ENCODE measurements around the gene VSIG10L2.

The VSIG10L2 gene

DNA sequence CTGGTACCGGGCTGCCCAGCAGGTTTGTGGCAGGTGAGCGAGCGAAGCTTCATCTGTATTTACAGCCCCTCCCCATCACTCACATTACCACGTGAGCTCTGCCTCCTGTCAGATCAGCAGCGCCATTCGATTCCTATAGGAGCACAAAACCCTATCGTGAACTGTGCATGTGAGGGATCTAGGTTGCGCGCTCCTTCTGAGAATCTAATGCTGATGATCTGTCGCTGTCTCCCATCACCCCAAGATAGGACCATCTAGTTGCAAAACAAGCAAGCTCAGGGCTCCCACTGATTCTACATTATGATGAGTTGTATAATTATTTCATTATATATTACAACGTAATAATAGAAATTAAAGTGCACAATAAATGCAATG is 15.8 kb upstream of the VSIG10L2 start:
- DNase-seq = no peak

DNA sequence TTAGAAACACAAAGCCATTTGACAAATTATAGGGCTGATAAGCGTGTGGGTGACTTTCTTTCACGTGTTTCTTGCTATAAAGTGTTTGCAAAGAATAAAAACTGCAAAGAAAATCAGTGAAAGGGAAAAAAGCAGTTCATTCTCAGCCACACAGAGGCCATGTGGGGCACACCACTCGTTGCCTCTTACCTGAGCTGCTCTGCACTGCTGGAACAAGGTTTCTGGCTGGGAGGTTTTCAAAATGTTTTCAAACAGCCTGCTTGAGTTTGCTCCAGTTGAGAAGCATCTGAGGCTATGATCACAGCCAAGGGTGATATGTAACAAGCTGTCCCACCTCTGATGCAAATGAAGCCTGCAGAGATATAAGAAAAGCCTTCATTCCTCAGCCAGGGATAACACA is 14.7 kb upstream of the VSIG10L2 start:
- DNase-seq = no peak

DNA sequence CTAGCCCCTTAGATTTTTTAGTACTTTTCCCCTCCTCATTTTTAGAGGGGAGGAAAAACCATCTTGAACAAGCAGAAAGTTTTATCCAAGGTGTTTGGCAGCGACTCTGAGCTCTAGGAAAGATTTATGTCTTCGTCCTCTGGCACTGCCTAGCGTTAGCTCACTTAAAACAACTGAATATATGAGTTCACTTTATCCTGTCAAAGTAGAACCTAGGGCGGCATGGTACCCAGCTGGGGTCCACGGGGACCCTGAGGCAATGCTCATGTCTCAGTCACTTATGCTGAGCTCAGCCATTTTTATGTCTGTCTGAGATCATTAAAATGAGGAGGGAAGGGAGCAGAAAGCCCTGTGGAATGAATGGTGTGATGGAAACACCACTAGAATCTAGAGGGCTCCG is 14.2 kb upstream of the VSIG10L2 start:
- no peak for DNase-seq

DNA sequence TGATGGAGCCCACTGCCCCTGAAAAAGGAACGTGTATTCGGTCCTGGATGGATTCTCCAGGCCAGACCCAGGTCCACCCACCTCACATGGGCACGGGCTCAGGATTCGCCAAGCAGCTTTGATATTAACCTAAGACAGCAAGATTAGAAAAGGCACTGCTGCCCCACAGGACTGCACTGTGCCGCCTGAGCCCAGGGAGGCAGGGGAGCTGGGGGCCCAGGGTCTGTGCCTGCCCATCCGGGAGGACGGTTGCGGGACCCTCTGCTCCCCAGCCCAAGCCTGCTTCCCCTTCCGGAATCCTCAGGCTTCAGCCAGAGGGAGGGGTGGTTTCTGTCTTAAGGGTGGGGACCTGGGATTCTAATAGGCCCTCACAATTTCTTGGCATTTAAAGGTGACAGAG is 13.5 kb upstream of the VSIG10L2 start:
- DNase-seq = no peak

DNA sequence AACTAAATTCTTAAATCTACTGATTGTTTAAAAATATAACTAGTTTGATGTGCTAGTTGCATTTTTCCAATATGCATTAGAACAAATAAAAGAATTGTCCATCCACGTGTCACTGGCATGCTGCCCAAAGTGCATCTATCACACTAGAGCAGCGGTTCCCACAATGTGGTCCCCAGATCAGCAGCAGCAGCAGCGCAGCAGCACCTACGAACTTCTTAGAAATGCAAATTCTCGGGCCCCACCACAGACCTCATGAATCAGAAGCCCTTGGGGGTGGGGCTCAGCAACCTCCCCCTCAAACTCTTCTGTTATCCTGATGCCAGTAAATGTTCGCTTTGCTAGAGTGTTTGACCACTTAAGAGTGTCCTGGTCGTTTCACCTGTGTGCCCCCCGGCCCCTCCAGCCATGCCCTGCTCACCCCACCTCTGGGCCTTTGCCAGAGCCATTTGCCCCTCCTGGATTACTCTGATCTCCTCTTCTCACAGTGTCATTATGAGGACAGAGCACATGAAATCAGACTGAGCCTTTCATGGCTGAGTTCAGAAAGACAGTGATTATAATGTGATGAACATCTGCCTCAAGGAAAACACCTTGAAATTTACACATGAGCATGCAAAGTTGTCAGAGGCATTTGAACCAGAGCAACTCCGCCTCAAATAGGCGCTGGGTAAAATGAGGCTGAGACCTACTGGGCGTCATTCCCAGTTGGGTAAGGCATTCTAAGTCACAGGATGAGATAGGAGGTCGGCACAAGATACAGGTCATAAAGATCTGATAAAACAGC is 12.6 kb upstream of the VSIG10L2 start:
- DNase-seq = no peak

DNA sequence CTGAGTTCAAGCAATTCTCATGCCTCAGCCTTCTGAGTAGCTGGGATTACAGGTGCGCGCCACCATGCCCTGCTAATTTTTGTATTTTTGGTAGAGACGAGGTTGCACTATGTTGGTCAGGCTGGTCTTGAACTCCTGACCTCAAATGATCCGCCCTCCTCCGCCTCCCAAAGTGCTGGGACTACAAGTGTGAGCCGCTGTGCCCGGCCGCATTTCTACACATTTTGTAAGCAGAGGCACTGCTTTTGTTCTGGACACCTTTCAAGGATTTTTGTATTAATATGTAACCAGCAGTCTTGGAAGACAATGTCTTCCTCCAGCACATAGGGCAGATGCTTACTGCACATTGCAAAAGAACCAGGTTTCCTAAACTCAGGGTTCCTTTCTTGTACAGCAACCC is 11.4 kb upstream of the VSIG10L2 start:
- DNase-seq = no peak

DNA sequence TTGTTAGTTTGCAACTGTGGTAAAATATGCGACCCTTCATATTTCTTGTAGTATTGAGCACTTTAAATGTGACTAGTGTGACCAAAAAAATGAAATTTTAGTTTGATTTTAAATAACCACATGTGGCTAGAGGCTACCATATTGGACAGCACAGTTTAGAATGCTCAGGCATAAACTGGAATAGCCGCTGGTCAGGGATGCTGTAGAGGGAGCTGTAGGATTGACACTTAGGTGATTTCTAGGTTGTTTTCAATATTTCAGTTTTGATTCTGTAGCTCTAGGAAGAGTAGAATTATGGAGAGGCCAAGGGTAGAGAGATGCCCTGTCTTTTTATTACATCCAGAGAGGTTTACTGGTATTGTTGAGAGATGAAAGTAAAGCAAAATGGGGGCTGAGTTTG is 10.8 kb upstream of the VSIG10L2 start:
- DNase-seq = no peak

DNA sequence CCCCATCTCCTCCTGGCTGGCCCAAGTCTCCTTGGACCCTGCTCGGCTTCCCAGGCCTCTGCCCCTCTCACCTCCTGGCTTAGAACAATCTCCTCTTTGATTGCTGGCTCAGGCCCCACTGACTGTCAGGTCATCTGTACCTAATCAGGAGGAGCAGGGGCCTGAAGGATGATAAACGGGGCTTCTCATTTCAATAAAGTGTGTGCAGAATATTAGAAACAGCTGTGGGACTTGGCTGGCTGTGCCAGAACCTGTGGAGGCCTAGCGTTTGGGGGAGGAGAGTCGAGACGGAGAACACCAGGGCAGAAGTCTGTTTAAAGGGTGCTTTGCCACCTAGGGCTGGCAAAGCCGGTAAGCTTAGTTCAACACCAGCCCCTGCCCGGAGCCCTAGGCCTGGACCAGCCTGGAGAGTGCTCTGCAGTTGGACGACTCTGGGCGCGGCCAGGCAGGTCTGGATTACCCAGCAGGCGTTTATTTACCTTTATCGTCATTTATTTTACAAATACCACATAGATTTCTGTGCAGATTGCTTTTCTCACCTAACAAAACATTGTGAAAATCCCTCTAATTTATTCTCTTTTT is 10.1 kb upstream of the VSIG10L2 start:
- no peak for DNase-seq

DNA sequence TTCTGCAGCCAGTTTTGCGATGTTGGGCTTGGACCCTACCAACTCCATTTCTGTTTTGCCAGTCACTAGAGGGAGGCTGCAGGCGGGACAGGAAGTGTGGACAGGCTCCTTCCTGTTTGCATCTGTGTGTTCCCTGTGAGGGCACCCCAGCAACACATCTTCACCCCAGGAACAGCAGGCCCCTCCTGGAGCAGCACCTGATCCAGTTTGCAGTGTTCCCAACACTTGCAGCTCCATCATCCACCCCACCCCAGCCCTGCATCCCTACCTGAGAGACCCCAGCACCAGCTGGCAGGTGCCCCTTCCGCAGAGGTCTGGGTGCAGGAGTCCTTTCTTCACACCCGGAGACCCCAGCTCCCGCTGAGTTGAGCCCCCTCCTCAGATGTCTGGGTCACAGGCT is 7.4 kb upstream of the VSIG10L2 start:
- DNase-seq = no peak

DNA sequence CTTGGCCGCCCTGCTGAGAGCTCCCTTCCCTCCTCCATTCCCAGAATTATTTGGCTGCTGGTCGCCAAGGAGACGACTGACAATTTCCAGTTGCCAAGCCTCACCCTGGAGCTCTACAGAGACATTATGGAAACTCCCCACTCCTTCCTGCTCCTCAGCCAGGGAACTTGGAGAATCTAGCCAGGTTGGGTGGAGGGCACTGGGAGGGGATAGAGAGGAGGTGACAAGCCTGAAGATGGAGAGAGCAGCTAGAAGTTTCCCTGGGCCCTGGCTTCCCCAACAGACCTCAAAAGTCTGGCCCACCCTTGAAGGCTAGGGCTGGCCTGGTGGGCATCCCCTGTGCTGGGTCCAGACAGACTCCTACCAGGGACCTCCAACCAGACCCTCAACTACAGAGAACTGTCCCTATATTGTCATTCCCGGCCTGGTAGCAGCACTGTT is 6.7 kb upstream of the VSIG10L2 start:
- DNase-seq = no peak

DNA sequence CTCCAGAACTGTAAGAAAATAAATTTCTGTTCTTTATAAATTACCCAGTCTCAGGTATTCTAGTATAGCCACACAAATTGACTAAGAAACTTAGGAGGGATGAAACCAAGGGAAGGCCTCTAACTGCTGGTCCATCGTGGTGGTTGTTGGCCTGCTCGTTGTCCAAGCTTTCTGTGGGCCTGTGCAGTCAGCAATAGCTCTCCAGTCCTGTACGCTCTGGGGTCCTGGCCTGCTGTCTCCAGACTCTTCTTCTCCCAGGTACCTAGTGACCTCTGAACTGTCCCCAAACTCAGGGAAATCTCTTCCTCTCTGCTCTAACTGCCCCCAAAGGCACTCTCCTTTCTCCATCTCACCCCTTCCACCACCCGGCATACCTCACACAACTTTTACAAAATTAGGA is 5.7 kb upstream of the VSIG10L2 start:
- no peak for DNase-seq

DNA sequence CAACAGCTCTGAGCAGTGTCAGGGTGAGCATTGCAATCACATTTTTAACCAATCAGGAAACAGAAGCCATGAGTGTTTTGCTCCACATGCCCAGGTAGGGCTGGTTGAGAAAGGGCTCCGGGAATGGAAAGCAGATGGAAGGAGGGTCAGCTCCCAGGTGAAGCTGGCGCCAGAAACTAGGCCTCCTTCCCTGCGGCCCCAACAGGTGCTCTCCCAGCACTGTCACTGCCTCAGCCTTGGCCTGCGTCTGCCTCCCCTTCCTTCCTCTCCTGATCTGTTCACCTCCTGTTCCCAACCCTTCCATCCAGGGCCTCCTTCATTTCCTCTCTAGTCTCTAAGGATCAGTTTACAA is 4.6 kb upstream of the VSIG10L2 start:
- DNase-seq = no peak

DNA sequence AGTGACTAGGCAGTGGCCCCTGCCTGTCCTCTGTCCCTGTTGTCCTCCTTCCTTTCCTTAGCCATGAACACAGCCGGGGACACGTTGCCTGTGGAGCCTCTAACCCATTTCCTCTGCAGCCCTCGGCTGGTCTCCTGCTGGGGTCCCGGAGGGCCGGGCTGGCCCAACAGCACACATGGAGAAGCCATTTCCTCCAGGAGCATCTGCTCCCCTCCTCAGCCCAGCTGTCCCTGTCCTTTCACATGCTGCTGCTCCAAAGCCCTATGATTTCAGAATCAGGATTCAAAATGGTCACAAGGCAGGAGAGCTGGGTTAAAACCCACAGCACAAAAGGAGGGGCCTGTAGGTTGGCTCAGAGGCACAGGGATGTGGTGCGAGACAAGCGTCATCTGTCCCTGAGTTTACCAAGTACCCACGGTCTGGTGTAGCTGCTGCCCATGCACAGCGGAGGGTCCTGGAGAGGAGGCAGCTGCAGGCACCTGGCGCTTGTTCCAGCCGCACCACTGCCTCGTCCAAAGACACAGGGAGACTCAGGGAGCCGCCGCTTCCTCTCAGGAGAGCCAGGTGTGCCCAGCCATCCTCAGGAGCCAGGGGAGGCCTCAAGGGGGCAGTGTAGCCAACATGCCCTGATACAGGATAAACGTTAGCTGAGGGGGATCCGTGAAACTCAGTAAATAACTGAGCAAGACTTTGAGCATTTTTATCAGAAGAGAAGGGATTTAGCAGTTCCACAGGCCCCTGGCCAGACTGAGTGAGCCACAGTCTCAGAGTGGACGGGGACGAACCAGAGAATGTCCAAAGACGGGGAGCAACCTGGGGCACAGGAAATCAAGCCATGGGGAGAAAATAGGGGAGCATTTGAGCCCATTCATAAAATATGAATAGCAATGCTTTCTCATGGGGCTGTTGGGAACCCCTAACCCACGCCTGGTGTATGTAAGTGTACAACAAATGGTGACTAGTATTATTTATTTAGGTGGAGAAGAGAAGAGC is 3.9 kb upstream of the VSIG10L2 start:
- peak; percentile 78 to 91 for DNase-seq

DNA sequence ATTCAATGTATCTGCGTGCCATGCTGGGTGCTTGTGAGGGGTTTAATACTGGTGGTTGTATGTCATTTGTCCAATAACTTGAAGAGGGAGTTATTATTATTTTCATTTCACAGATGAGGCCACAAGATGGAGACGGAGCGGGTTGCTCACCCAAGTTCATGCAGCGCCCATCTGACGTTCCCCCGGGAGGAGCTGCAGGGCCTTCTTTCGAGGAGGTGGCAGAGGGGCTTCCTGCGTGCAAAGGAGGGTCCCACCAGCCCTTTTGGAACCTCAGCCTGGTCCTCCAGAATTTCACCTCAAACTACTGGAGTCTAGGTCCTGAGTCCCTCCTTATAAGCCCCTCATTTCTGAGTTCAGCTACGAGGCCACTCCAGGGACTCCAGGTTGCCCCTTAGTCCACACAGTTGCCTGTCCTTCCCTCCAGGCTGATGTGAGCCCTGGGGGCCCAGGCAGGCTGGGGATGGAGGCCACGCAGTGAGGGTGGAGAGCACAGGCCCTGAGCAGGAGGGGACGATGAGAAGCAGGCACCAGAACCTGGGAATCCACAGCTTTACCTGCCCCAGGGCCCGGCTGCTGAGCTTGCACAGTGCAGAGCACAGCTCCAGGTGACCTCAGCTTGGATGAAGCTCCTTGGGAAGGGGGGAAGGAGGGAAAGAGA is 2.9 kb upstream of the VSIG10L2 start:
- DNase-seq = no peak

DNA sequence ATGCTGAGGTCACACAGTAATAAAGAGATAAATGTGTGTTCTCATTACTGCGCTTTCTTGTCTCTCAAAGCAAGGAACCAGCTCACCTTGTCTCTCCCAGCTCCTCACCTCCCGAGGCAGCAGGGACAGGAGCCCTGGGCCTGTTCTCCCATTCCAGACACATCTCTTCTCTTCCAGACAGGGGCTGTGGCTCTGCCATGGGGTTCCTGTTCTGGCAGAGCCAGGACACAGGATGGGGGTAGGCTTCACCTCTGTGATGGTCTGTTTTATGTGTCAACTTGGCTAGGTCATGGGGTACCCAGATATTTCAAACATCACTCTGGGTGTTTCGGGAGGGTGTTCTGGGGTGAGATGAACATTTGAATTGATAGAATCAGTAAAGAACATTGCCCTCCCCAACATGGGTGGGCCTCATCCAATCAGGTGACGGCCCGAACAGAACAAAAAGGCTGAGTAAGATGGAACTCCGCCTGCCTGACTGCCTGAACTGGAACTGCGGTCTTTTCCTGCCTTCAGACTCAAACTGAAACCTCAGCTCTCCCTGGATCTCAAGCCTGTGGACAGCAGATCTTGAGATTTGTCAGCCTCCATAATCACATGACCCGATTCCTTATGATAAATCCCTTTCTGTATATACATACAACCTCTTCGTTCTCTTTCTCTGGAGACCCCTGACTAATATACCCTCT is 2.0 kb upstream of the VSIG10L2 start:
- DNase-seq = no peak

DNA sequence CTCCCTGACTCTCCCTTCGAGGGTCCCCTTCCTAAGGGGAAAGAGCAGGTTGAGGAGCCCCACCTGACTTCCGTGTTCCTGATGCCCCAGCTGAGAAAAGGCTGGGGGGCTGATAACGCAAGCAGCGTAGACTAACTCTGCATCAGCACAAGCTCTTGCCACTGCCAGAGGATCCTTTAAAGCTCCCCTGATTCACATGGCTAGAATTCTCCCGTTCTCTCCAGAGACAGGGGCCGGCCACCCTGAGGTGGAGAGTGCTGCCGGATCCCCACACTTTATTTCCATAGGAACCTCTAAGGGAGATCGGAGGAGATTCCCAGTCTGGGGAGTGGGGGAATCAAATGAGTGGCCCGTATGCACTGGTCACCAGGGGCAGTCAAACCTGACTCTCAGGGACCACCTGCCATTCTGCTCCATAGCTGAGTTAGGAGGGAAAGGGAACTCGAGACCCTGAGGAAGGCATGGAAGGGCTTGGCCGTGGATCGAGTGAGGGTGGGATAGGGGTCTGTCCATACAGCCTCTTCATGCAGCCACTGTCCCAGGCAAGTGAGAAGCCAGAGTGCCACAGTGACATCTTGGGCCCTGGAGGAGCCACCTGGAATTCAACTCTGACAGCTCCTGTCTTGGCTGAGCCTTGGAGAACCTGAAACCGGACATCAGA is 1.4 kb upstream of the VSIG10L2 start:
- DNase-seq = no peak

DNA sequence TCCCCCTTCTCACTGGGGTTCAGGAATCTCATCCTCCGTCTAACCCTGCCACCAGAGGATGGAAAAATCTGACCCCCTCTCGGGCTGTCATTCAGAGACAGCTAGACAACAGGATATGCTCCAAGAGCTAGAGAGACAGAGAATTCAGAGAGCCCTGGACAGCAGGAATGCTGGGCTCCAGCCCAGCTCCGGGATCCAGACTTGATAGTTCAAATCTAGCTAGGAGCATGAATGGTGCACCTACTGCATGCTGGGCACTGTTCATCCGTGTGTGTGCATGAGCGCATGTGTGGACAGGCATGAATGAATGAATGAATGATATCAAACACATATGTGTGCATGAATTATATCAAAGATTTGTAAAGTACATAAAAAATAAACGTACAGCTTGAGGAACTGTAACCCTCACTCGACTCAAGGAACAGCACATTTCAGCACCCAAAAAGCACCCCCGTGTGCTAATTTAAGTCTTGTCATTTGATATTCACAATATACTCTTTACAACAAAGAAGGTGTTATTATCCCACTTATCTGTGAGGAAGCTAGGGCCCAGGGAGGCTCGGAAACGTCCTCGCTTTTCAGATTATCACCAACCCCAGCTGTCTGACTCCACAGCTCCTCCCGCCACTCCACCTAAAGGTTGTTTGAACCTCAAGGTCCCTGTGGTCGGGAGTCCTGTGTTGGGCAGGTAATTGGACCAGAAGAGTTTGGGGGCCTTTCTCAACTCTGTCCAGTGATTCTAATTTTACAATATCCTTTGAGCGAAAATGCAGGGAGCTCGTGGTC is 640 bp upstream of the VSIG10L2 start:
- DNase-seq = no peak

DNA sequence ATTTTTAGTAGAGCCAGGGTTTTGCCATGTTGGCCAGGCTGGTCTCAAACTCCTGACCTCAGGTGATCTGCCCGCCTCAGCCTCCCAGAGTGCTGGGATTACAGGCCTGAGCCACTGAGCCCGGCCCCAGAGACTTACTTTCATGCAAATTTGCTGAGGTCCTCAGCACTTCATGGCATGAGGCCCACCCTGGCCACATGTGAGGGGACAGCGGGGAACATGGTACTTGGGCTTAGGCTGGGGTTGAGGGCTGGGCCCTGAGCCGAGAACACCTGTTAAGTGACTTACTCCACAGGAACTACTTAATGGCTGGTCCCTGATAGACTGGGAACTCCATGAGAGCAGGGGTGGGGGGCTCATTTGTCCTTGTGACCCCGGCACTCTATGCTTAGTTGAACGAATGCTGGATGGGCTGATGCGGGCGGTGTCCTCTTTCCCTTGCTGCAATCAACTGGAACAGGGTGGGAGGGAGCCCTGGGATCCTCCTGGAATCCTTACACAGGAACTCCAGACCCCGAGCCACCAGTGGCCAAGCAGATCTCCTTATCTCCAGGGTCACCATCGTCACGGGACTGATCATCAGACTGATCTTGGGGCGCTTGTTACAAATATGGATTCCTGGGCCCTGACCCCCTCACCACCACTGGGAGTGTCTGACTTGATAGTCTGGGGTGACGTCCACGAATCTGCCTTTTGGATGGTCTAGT is 1.0 kb downstream of the VSIG10L2 start:
- DNase-seq = no peak

DNA sequence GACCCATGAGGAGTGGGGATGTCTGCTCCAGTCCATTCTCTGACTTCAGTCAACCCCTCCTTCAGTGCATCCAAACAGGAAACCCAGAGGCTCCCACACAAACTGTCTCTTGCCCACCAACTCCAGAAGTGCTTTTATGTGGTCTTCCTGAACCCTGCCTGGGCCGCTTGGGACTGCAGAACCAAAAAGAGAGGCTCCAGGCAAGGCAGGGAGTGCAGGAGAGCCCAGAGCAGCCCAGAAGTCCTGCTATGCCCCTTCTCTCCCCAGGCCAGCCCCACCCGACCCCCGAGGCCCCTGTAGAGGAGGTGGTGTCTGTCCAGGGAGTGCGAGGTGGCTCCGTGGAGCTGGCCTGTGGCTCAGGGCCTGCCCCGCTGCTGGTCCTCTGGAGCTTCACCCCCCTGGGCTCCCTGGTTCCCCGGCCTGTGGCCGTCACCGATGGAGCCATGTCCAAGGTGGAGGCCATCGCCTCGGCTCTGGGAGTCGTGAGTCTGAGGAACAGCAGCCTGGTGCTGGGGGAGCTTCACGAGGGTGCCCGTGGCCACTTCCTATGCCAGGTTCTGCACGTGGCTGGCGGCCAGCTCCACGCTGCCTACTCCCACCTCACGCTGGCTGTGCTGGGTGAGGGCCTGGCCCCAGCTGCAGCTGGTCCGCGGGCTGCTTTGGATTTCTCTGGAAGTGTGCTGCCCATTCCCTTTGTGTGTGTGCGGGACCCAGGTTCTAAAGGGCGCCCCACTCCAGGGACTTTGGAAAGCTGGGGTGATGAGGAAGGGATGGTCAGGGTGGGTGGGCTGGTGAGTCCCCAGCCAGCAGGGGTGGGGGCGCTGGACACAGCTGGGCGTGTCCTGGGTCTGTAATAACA is 1.8 kb downstream of the VSIG10L2 start:
- no peak for DNase-seq

Data from SHP77 (cell line).